NCI-H1417 (cell line): ENCODE results near the gene DGAT2.

Experiments used
- DNase-seq, 3 experiments: peaks; one replicate each; lab custom pipeline; 2025; lab: John Stamatoyannopoulos, UW

DGAT2 gene

DNA sequence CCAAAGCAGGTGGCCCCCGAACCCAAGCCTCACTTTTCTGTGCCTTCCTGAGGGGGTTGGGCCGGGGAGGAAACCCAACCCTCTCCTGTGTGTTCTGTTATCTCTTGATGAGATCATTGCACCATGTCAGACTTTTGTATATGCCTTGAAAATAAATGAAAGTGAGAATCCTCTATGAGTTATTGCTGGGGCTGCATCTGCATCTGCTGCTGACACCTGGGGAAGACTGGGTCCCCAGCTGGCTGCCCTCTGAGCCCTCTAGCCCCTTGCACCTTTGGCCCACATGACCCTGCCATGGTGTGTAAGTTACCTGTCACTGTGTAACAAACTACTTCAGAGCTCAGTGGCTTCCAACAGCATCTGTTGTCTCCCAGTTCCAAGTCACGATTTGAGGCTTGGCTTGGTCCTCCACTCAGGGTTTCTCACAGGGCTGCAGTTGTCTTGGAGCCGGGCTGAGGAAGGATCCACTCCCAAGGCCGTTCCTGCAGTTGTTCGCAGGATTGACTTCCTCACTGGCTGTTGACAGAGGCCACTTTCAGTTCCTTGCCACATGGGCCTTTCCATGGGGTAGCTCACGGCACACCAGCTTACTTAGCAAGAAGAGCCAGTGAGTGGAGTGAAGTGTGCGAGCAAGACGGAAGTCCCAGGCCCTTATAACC, 32.9 kb downstream of the DGAT2 start:
- DNase-seq = no peak

DNA sequence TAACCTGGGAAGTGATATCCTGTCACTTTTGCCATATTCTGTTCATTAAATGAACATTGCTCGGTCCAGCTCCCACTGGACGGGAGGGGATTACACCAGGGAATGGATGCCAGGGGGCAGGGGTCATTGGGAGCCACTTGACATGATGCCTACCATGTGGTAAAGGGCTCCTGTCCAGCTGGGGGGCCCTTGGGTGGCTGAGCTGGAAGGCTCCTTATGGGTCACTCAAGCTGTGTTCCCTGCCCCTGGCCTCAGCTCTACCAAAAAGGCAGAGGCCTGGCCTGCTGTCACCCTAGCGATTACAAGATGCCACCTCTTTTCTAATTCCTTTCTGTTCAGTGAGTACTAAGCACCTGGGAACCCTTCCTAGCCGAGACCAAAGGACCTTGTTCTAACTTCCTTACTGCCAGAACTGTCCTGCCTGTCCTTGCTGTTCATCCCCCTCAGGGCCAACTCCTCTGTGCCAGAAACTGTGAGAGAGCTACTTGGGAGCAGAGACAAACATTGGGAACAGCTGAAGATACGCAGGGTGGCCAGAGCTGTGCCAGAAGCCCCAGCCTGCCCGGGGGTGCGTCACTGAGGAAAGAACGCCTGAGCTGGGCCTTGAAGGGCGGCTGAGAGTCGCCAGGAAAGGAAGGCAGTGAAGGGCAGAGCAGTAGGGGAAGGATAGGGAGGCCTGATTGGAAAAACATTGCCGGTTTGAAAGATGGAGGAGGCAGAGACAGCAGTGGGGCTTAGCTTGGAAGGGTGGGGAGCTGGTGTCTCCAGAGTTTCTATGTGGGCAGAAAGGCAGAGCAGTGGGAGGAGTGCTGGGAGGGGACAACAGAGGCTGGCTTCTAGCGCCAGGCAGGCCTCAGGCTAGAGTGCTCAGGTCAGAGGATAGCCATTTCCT, 33.7 kb downstream of the DGAT2 start:
- no peak for DNase-seq

DNA sequence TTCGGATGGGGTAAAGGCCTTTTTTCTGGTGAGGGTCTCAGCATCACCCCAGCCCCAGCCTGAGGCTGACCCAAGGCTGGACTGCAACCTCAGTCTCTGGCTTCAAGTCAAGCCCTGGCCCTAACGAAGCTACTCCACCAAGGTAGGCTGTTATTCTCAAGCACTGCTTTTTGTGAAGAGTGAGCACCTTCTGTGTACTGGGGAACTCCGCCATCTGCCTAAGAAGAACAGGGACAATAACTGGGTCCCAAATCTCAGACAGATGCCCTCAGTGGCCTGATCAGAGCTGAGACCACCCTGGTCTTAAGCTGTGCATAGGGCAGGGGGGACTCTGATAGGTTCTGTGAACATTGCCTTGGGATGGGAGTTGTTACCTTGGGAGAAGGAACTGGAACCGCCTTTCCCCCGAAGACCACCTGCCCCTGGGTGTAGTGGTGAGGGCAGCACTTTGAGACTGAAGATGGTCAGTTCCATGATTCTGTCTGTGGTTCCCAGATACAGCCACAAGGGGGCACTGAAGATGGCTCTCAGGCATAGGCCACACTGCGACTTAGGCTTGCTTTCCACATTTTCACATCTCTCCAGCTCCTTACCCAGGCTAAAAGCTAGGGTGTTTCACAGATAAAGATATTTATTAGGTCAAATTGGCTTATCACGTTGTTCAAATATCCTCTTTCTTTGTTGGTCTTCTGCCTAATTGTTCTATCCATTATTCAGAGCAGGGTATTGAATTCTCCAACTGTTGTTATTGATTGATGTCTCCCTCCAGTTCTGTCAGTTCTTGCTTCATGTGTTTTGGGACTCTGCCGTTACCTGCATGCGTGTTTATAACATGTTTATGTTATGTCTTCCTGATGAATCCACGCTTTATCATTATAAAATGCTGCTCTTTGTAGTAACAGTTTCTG, 34.6 kb downstream of the DGAT2 start:
- peak; percentile 55 to 84 (median 73) for DNase-seq

DNA sequence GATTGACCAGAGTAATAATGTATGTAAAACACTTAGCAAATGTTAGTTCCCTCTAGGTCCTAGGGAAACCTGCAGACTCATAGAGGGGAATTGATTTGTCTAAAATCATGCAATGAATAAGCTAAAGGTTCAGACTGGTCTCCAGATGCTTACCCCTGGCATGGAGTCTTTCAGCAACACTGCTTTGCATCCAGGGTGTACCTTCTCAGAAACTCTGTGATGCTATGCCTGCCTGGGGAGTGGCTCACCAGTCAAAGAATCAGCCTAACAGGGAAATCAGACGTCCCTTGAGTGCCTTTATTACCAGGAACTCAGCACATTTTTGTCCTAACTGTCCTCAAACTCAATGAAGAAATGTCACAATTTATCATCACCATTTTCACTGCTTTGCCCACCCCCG, 40.5 kb downstream of the DGAT2 start:
- DNase-seq = no peak

DNA sequence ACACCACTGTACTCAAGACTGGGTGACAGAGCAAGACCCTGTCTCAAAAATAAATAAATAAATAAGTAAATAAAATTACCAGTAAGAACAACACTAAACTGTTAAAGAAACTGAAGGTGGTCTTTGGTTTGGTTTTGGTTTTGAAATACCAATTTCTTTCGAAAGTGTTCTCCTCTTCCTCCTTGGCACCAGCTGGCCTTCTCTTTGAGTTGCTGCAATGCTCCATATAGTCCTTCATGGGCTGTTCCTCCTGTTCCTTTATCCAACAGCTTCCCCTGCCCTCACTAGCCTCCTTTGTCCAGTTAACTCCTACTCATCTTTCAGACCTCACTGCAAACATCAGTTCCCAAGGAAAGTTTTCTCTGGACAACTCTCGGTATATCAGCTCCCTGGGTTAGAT, 41.4 kb downstream of the DGAT2 start:
- no peak for DNase-seq

DNA sequence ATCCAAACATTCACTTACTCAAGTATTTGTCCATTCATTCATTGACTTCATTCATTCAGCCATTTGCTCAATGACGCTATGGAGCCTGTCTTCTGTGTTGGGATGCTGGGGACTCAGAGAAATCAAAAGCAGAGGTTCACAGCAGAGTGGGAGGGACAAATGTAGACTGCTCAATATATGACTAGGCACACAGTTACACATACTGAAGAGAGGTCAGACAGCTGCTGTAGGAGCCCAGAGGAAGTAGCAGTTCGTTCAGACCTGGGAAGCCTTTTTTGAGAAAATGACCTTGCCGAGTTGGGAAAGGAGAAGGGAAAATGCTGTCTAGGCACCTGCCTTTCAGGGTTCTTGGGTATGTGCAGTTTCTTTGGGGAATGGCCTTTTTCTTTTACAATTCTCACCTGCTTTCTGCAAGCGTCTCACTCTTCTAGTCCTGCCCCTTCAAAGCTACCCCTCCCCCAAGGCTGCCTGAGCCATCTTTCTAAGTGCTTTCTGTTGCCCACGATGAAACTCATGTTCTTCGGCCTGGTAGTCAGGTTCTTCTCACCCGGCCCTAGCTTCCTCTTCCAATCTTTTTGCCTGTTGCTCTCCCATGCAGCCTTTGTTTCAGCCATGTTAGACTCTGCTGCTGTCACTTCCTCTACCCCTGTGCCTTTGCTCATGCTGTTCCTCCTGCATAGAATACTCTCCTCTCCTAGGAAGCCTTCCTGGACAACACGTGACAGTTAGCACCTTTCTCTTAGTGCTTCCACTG, 42.2 kb downstream of the DGAT2 start:
- DNase-seq = no peak

DNA sequence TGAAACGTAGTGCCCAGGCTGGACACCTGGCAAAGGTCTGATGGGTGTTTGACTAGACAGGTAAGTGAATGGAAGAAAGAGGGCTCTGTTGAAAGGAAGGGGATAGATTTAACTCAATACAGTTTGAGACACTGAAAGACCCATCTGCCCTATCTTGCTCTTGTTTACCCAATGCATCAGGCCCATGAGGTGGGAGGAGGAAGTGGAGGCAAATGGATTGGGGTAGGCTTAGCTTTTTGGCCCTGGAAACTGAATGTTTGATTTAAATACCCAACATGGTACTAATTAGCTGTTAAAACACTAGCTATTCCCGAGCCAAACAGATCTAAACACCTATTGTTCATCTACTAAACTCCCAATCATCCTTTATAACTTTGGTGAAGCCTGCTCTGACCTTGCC, 42.9 kb downstream of the DGAT2 start:
- DNase-seq = no peak

DNA sequence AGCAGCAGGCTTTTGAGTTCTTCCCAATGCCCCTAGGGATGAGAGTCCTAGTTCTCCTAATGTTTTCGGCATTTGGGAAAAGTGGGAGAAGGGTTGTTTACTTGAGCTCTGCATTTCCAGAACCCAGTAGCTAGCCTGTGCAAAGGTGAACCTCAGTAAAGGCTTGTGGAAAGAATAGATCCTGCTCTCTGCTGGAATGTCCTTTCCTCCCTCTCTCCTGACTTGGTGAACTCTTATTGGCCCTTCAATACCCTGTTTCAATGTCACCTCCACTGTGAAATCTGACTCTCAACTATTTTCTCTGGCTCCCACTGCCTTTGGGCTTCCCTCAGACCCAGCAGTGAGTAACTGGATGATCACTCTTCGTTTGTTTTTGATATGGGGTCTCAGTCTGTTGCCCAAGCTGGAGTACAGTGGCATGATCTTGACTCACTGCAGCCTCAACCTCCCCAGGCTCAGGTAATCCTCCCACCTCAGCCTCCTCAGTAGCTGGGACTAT, 44.0 kb downstream of the DGAT2 start:
- no peak for DNase-seq

DNA sequence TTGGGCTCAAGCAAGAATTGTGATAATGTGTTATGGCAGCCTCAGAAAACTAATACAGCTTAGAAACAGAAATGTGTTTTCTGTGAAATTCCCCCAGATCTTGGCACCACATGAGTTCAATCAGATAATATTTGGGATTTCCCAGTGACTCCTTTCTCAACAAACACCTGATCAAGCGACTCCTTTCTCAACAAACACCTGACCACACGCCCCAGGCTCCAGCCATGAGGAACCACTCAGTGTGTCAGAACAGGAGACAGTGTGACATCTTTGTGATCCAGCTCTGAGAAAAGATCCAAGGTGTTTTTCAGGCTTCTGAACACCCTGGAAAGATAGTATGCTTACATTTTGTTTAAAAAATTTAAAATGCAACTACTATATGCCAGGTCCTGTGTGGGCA, 44.5 kb downstream of the DGAT2 start:
- DNase-seq = no peak

DNA sequence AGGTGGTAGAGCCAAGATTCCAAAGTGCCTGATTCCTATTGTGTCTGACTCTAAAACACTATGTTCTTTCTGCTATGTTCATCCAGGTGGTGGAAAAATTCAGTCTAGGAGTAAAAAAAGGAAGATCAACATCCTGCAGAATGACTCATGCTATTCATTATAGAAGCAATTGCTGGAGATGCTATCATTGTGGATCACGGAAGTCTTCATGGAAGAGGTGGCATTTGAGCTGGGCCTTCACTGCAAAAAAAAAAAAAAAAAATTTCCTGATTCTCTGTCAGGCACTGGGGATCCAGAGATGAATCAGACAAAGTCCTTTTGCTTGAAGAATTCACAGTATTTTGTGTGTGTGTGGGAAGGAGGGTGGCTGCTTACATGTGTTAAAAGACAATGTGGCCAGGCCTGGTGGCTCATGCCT, 45.1 kb downstream of the DGAT2 start:
- no peak for DNase-seq

DNA sequence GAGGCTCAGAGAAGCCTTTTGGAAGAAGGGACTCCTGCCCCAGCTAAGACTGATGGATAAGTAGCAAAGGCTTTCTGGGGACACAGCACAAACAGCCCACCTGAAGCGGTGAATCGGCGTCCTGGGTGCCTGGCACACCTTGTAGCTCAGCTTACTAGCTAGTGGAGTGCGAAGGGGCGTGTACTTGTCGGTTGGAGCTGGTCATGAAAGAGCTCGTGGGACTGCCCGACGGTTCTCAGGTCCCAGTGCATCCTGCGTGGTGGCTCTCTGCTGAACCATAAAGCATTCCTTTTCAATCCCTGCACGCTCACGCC, 45.7 kb downstream of the DGAT2 start:
- DNase-seq = peak in 1 of 3 experiments; percentile 88

DNA sequence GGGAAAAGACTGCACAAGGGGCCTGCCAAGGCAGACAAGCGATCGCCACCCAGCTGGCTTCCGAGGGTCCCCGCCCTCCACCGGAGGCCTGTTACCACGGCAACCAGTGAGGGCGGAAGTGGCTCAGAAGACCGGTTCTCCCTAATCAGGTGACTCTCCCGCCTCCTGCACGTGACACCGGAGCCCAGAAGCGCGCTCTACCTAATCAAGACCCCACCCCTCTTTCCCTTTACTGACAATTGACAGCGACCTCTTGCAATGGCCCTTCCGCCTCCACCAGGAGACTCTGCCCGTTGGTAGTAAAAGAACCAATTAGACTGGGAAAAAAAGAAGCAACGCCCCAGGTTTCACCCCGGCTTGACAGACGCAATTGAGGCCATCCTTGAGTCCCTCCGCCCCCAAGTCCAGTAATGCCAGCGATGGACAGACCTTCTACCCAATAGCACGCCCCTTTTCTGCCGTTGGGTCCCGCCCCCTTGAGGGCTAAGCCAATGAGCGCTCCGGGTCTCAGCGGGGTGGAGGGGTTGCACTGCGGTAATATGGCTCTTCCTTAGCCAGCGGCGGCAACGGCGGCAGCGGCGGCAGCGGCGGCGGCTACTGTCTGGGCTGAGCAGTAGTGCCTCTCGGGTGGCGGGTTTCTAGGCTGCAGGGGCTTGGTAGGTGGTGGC, 46.2 kb downstream of the DGAT2 start, which contains the start of gene UVRAG:
UVRAG (plus strand) TSS at position 534 of the 668 bp plus-strand sequence. CDS start 198 bp downstream, outside the sequence.
- peak; percentile 100 for DNase-seq

DNA sequence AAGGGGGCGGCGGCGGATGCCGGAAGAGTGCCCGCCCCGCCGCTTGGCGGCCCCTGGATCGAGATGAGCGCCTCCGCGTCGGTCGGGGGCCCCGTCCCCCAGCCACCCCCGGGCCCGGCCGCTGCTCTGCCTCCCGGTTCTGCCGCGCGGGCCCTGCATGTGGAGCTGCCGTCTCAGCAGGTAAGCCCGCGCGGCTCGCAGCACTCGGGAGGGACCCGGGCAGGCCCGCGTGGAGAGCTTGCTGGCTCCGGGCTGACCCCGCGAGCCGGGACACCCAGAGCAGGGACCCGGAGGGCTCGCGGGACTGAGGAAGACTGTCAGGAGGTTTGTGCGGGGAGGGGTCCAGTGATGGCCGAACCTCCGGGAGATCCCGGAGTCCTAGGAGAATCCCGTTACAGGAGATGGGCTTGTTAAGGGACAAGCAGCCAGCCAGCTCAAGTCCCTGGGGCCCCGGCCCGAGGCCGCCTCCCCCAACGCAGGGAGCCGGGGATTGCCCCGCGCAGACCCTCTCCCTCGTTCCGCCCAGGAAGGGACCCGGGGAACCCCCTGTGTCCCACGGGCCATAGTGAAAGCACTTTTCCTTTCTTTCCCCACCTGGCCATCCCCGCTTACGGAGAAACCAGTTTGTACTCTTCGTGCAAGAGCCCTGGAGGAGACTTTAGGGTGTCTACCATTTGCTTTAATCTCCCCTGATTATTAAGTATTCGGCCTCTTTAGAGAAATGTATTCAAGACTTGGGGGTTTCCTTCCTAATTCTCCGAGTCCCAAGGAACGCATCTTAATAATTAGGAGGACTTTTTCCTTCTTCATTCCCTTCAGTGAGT, 47.0 kb downstream of the DGAT2 start:
- DNase-seq = no peak

DNA sequence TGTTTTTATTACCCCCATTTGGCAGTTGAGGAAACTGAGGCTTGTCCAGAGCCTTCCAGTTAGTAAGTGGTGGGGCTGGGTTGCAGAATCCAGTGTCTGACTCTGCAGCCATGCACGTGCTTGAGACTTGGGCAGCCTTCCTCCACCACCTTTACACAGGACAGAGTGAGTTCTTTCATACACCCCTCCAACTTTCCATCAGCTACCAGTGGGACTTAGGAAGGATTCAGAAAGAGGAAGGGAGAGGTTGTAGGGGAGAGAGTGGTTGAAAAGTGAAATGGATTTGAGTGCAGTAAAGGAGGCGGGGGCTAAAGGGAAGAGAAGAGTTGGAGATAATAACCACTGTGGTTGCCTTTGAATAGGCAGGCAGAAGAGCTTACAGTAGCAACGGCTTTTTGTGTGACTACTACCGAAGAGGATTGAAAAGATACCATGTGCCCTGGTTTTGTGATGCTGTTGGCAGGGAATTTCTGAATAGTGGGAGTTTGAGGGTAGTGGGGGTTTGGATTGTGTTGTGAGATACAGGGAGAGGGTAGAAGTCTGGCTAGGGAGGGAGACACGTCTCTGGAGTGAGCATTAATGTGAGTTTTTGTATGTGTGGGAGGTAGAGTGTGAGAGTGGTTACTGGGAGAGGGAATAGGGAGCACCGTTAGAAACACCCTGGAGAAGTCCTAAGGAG, 48.1 kb downstream of the DGAT2 start:
- peak in 2 of 3 experiments; percentile 19 to 58 for DNase-seq

DNA sequence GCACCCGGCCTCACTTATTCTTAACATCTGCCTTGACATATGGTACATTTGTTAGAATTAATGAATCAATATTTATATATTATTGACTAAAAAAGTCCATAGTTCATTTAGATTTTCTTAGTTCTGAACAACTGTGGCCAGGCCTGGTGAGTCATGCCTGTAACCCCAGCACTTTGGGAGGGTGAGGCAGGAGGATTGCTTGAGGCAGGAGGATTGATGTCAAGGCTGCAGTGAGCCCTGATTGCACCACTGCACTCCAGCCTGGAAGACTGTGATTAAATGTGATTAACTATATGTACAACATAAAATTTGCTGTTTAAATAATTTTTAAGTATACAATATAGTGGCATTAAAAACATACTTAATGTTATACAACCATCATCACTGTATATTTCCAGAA, 52.1 kb downstream of the DGAT2 start:
- DNase-seq = no peak

DNA sequence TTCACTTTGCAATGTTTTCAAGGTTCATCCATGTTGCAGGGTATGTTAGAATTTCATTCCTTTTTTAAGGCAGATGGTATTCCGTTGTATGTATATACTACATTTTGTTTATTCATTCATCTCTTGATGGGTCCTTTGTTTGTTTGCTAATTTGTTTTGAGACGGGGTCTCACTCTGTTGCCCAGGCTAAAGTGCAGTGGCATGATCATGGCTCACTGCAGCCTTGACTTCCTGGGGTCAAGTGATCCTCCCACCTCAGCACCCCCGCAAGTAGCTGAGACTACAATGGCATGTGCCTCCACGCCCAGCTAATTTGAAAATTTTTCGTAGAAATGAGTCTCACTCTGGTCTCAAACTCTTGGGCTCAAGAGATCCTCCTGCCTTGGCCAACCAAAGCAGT, 52.6 kb downstream of the DGAT2 start:
- DNase-seq = no peak

DNA sequence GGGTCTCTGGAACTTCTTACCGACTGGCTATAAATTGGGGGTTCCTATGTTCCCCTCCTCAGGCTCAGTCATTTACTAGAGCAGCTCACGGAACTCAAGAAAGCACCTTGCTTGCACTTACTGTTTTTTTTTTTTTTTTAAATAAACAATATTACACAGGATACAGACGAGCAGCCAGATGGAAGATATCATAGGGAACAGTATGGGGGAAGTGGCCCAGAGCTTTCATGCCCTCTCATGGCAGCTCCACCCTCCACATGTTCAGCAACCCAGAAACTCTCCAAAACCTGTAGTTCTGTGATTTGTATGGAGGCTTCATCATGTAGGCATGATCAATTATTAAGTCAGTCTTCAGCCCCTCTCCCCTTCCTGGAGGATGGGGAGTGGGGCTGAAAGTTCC, 54.0 kb downstream of the DGAT2 start:
- no peak for DNase-seq

DNA sequence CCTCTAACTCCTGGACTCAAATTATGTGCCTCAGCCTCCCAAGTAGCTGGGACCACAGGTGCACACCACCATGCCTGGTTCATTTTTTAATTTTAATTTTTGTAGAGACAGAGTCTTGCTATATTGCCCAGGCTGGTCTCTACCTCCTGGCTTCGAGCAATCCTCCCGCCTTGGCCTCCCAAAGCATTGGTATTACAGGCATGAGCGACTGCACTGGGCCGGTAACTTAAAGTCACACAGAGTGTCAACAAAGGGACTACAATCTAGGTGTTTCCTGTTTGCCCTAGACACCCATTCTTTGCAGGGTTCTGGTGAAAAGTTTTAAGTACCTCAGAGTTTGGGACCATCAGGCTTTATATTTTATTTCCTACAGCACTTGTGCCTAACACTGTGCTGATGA, 54.8 kb downstream of the DGAT2 start:
- no peak for DNase-seq

DNA sequence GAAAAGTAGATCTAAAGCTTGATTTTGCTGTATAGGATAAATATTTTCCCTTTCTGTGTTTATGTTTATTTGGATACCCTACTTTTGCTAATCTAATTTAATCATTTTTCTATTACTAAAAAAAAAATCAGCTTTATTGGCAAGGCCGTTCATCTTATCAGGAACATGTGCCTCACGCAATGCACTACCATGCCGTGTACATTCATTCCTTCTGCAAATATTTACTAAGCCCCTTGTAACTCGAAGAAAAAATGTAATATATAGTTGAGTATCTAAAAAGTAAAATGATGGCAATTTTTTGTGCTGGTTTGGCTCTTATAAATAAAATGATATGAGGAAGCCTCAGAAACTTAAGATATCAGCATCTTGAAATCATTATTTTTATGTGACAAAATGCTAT, 55.4 kb downstream of the DGAT2 start:
- DNase-seq = no peak
